Sigmoid colon (tissue), 7 donors: Measurements from ENCODE around the gene TAF11L12. TPM values are rescaled to one million over a fixed set of nuclear protein-coding genes. Genes with fewer than 3 reads are reported as not detected.
"Not testable (repeated sequence)": the region's sequence is repeated elsewhere in the genome, so short reads cannot be mapped to it uniquely, and the experiment has no call there.

Experiments
- DNase-seq: peaks from one replicate; pipeline ENCODE4 v3.0.0-alpha.2; 2019
- H3K27ac ChIP-seq, 4 donors: fragments of 200-600 bp; sonication (generic); one replicate each; pipeline ENCODE4 v1.5.1; 2016 to 2019; ENCODE audit warnings: mild to moderate bottlenecking in 1 of 4
- H3K27me3 ChIP-seq, 3 donors: fragments of 200-600 bp; sonication (generic); one replicate each; pipeline ENCODE4 v1.5.1; 2019; ENCODE audit warnings: mild to moderate bottlenecking in 1 of 3
- H3K36me3 ChIP-seq, 4 donors: fragments of 200-600 bp; sonication (generic); one replicate each; pipeline ENCODE4 v1.5.1; 2016 to 2019
- H3K4me1 ChIP-seq, 4 donors: fragments of 200-600 bp; sonication (generic); one replicate each; pipeline ENCODE4 v1.5.1; 2017 to 2019
- H3K4me3 ChIP-seq, 4 donors: fragments of 200-600 bp; sonication (generic); one replicate each; pipeline ENCODE4 v1.5.1; 2017 to 2019; ENCODE audit warnings: mild to moderate bottlenecking in 2 of 4, moderate library complexity in 1 of 4
- H3K9me3 ChIP-seq, 4 donors: fragments of 200-600 bp in 3 of 4; sonication (generic) in 3 of 4; one replicate each; pipeline versions ENCODE4 v1.5.1 to v1.6.1; 2013 to 2019
- EP300 ChIP-seq, 4 donors: sonication (generic); formaldehyde crosslinking; IDR thresholded peaks; one replicate each; pipeline ENCODE4 v1.6.1; 2017; ENCODE audit warnings: antibody characterized with exemption in 4 of 4
- POLR2A ChIP-seq, 2 donors: fragments of 450-650 bp; IDR thresholded peaks; one replicate each; pipeline ENCODE4 v1.6.1; 2016; ENCODE audit warnings: antibody characterized with exemption in 2 of 2, mild to moderate bottlenecking in 2 of 2, moderate library complexity in 2 of 2
- POLR2AphosphoS5 ChIP-seq, 4 donors: sonication (generic); formaldehyde crosslinking; IDR thresholded peaks; one replicate each; pipeline ENCODE4 v1.6.1; 2017; ENCODE audit warnings: antibody characterized with exemption in 4 of 4
- WGBS, 2 donors: extraction: QIAGEN DNeasy Blood & Tissue Kit; methylation state at CpG; one replicate each; pipeline ENCODE4 v1.1.7; 2013; 5-methylcytosine and 5-hydroxymethylcytosine counted together
- intact Hi-C: fragments of 100-400 bp; cut with DNase I; formaldehyde crosslinking; loops from one replicate; pipeline ENCODE4 v1.15.1; 2023
- polyA plus RNA-seq, 3 donors: library from polyadenylated mRNA; stranded (reverse); fragments of 200-250 nt; gene quantifications; one replicate each; pipeline ENCODE4 v1.2.3, GENCODE V29; 2013
- small RNA-seq, 3 donors: library from RNA; depleted of rRNA; stranded (forward); fragments of <200 nt; gene quantifications; one replicate each; pipeline ENCODE3, GENCODE V24; 2016
- total RNA-seq, 4 donors: library from RNA; depleted of rRNA; stranded (reverse); fragments of >200 nt; gene quantifications; one replicate each; pipeline ENCODE4 v1.1.0, GENCODE V29; 2016
- TF ChIP-seq, protein P1 (sequence below), 4 experiments: fragments of 450-650 bp in 3 of 4; fragments of 200-600 bp in 1 of 4; IDR thresholded peaks; one replicate each; pipeline ENCODE4 v1.5.1; 2016 to 2019; ENCODE audit warnings: antibody characterized with exemption in 4 of 4, mild to moderate bottlenecking in 3 of 4, moderate library complexity in 2 of 4
- donor health status: healthy with polysubstance abuse.
- donor health status: Bipolar disorder and iron deficiency.
- donor health status: healthy.

The TAF11L12 gene
- total and polyA plus RNA-seq, 7 donors = not detected

DNA sequence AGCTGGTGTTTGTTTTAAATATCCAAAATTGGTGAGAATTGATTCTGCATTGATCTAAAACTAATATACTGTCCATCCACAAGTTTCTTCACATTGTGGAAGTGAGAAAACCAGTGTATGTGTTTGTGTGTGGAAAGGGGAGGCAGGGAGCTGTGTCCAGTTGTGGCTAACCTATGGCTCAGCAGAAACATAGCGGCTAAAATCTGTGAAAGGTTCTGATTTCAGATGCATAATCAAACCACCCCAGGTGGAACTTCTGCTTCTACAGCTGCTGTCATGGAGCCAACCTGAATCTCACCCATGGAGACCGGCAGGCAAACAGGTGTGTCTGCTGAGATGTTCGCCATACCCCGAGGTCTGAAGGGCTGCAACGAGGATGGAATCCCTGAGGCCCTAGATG lies 24.0 kb downstream of the TAF11L12 start, which contains the start of gene TAF11L14:
TAF11L14 (plus strand) TSS at position 301 of the 400 bp plus-strand sequence.
- Histone ChIP-seq H3K9me3 (no peaks in the 10 kb centered on the region), H3K4me3 (no peak within 1 kb of the TSS), H3K4me1 (no peaks in the 10 kb centered on the region), H3K36me3 (no peaks in the 10 kb centered on the region), H3K27me3 (no peaks in the 10 kb centered on the region), H3K27ac (no peak within 1 kb of the TSS)
- no peak for TF ChIP-seq EP300 (IDR thresholded peaks at IDR 0.05)
- TF ChIP-seq, protein P1, sequence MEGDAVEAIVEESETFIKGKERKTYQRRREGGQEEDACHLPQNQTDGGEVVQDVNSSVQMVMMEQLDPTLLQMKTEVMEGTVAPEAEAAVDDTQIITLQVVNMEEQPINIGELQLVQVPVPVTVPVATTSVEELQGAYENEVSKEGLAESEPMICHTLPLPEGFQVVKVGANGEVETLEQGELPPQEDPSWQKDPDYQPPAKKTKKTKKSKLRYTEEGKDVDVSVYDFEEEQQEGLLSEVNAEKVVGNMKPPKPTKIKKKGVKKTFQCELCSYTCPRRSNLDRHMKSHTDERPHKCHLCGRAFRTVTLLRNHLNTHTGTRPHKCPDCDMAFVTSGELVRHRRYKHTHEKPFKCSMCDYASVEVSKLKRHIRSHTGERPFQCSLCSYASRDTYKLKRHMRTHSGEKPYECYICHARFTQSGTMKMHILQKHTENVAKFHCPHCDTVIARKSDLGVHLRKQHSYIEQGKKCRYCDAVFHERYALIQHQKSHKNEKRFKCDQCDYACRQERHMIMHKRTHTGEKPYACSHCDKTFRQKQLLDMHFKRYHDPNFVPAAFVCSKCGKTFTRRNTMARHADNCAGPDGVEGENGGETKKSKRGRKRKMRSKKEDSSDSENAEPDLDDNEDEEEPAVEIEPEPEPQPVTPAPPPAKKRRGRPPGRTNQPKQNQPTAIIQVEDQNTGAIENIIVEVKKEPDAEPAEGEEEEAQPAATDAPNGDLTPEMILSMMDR (IDR thresholded peaks at IDR 0.05) = no peak
- TF ChIP-seq POLR2AphosphoS5 (IDR thresholded peaks at IDR 0.05) = no peak
- no peak for TF ChIP-seq POLR2A (IDR thresholded peaks at IDR 0.05)
- intact Hi-C loops = no loop called here
- WGBS, 2 donors = 87 to 91% methylated on average over 5 of the region's 5 CpGs
- DNase-seq = no peak

DNA sequence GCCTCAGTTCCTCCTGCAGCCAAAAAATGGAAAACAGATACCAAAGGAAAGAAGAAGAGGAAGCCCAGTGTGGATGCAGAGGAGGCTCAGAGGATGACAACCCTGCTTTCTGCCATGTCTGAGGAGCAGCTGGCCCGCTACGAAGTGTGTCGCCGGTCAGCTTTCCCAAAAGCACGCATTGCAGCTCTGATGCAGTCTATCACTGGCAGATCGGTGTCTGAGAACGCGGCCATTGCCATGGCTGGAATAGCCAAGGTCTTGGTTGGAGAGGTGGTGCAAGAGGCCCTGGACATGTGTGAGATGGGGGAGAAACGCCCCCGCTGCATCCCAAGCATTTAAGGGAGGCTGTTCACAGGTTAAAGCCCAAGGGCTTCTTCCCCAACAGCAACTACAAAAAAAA lies 39.0 kb downstream of the TAF11L12 start:
- H3K36me3 ChIP-seq, H3K27ac ChIP-seq, H3K9me3 ChIP-seq, H3K27me3 ChIP-seq, intact Hi-C loops, DNase-seq, H3K4me3 ChIP-seq, H3K4me1 ChIP-seq: not testable (repeated sequence)
- WGBS, 2 donors = 93 to 94% methylated on average over 10 of the region's 10 CpGs

DNA sequence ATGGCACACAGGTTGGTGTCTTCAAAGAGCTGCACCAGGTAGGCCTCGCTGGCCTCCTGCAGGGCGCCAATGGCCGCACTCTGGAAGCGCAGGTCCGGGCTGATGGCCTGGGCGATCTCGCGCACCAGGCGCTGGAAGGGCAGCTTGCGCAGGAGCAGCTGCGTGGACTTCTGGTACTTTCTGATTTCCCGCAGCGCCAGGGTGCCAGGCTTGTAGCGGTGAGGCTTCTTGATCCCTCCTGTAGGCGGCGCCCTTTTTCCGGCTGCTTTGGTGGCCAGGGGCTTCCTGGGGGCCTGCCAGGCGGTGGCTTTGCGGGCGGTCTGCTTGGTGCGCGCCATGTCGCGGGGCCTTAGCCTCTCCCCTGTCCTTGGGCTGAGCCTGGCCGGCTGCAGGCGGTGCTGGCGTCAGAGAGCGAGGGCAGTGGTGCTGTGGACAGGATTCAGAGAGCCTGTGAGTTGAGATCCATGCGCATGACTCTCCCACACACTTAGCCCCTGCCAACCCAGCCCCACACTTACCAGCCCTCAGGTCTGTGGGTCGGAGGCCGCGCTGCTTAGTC lies 45.1 kb downstream of the TAF11L12 start:
- H3K36me3 ChIP-seq, H3K9me3 ChIP-seq, intact Hi-C loops, H3K4me1 ChIP-seq, H3K4me3 ChIP-seq, H3K27me3 ChIP-seq, DNase-seq, H3K27ac ChIP-seq: not testable (repeated sequence)
- WGBS, 2 donors = 96% methylated on average over 32 of the region's 32 CpGs

DNA sequence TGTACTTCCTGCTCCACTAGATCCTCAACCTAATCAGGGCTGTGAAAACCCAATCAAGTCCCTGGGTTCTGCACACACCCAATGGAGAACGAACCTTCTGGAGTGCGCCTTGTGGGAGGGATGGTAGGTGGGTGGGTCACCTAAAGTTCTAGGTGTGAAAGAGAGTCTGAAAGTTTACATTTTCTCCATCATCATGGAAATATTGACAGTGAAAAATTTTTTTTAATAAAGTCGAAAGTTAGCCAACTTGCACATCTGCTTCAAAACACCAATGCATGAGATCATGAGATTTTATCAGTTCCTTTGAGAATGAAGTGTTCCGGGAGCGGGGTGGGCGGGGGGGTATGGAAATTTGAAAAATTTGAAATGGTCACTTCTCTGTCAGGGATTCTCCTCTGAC lies 45.7 kb downstream of the TAF11L12 start:
- 56 to 70% methylated on average over 6 of the region's 6 CpGs for WGBS, 2 donors
- intact Hi-C loops = no loop called here
- no peaks in the 10 kb centered on the region for H3K9me3 ChIP-seq
- H3K27ac ChIP-seq = no peak overlapping the region
- H3K4me3 ChIP-seq = no peak overlapping the region
- H3K4me1 ChIP-seq = no peaks in the 10 kb centered on the region
- H3K36me3 ChIP-seq = no peaks in the 10 kb centered on the region
- no peak for DNase-seq
- TF ChIP-seq POLR2A (IDR thresholded peaks at IDR 0.05) (no peak), EP300 (IDR thresholded peaks at IDR 0.05) (no peak), POLR2AphosphoS5 (IDR thresholded peaks at IDR 0.05) (no peak)
- TF ChIP-seq, protein P1 (IDR thresholded peaks at IDR 0.05) = no peak
- no peaks in the 10 kb centered on the region for H3K27me3 ChIP-seq

Small RNA genes within 50 kb of the gene (small RNA-seq; reads per million reads assigned to genes)
- 0 reads per million in 3 donors for gene AC233724.1
- 0 reads per million in 3 donors for gene AC233724.2
- 0 reads per million in 3 donors for gene AC233724.3
- gene AC233724.4 = 0 reads per million in 3 donors
- gene AC233724.6 = 0 reads per million in 3 donors
- 0 reads per million in 3 donors for gene AC233724.7

Other genes with a start within 250 kb of the TAF11L12 start
- gene TAF11L2, start 112.2 kb upstream of the TAF11L12 start, total RNA-seq = not detected
- not detected for gene TAF11L2, start 112.2 kb upstream of the TAF11L12 start, polyA plus RNA-seq
- gene TAF11L3, start 92.0 kb upstream of the TAF11L12 start, total RNA-seq = not detected
- gene TAF11L3, start 92.0 kb upstream of the TAF11L12 start, polyA plus RNA-seq = not detected
- not detected for gene TAF11L4, start 88.6 kb upstream of the TAF11L12 start, total RNA-seq
- gene TAF11L4, start 88.6 kb upstream of the TAF11L12 start, polyA plus RNA-seq = not detected
- gene TAF11L5, start 85.2 kb upstream of the TAF11L12 start, total RNA-seq = not detected
- not detected for gene TAF11L5, start 85.2 kb upstream of the TAF11L12 start, polyA plus RNA-seq
- not detected for gene TAF11L6, start 81.7 kb upstream of the TAF11L12 start, total RNA-seq
- gene TAF11L6, start 81.7 kb upstream of the TAF11L12 start, polyA plus RNA-seq = not detected
- gene TAF11L7, start 24.6 kb upstream of the TAF11L12 start, total RNA-seq = not detected
- gene TAF11L7, start 24.6 kb upstream of the TAF11L12 start, polyA plus RNA-seq = not detected
- not detected for gene TAF11L8, start 19.4 kb upstream of the TAF11L12 start, total RNA-seq
- gene TAF11L8, start 19.4 kb upstream of the TAF11L12 start, polyA plus RNA-seq = not detected
- not detected for gene TAF11L9, start 16.0 kb upstream of the TAF11L12 start, total RNA-seq
- gene TAF11L9, start 16.0 kb upstream of the TAF11L12 start, polyA plus RNA-seq = not detected
- not detected for gene TAF11L10, start 12.6 kb upstream of the TAF11L12 start, total RNA-seq
- not detected for gene TAF11L10, start 12.6 kb upstream of the TAF11L12 start, polyA plus RNA-seq
- gene TAF11L11, start 6.2 kb upstream of the TAF11L12 start, total RNA-seq = not detected
- gene TAF11L11, start 6.2 kb upstream of the TAF11L12 start, polyA plus RNA-seq = not detected
- gene TAF11L13, start 21.7 kb downstream of the TAF11L12 start, total RNA-seq = not detected
- not detected for gene TAF11L13, start 21.7 kb downstream of the TAF11L12 start, polyA plus RNA-seq
- gene TAF11L14, start 24.1 kb downstream of the TAF11L12 start, total RNA-seq = not detected
- not detected for gene TAF11L14, start 24.1 kb downstream of the TAF11L12 start, polyA plus RNA-seq